HFF-Myc (cell line): ENCODE results near the gene FAM234A.

Source experiments
- DNase-seq: peaks from one replicate; pipeline ENCODE4 v3.0.0-alpha.2; 2011; ENCODE audit warnings: low read depth; ENCODE audit errors: extremely low read depth
- H3K4me3 ChIP-seq: replicated peaks from 2 replicates; pipeline ENCODE4 v1.5.1; 2011; ENCODE audit warnings: low read depth, mild to moderate bottlenecking, control low read depth, low read length
- CTCF ChIP-seq: IDR thresholded peaks from 2 replicates; pipeline ENCODE4 v1.5.1; 2012; ENCODE audit warnings: mild to moderate bottlenecking, low read depth, low read length, control low read depth; ENCODE audit errors: missing control alignments

The FAM234A gene

GRCh38 chr16:276426-277077 is 41.9 kb downstream of the FAM234A start:
- no peak for DNase-seq
- no peak overlapping the region for H3K4me3 ChIP-seq
- TF ChIP-seq CTCF, result no peak

- no peak for TF ChIP-seq CTCF
- DNase-seq, result peak; percentile 2
Observed at GRCh38 chr16:278863-279366, 44.3 kb downstream of the FAM234A start.

GRCh38 chr16:279531-279930 is 44.9 kb downstream of the FAM234A start:
- H3K4me3 ChIP-seq, result no peak overlapping the region
- no peak for TF ChIP-seq CTCF
- DNase-seq, result no peak

More at GRCh38 chr16:278863-279366, 44.3 kb downstream of the FAM234A start:
- H3K4me3 ChIP-seq, result no peak overlapping the region

DNA sequence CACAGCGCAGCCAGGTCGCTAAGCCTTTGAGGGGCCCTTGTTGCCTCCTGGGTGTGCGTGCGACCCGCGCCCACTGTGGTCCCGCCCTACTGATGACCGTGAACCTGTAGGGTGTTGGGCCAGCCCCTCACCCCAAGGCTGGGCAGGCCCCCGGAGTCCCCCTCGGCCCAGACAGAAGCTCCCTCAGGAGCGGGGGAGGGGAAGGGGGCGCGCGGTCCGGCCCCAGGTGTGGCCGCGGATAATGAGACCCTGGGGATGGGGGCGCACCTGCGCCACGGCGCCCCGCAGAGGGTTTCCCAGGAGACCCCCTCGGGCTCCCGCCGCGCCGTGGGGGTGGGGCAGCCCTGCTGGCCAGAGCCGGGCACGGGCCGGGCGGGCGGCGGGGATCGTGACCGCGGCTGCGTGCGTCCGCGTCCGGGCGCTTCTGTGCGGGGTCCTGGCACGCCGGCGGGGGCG is 45.4 kb downstream of the FAM234A start:
- TF ChIP-seq CTCF, result no peak
- no peak overlapping the region for H3K4me3 ChIP-seq
- DNase-seq, result no peak

- no peak for TF ChIP-seq CTCF
- H3K4me3 ChIP-seq, result 0 out of 2 replicates have a peak within 1 kb of the TSS, but pooled peaks have one; percentile 4
- no peak for DNase-seq
Observed at GRCh38 chr16:280552-280951, 45.9 kb downstream of the FAM234A start, which contains the start of gene ARHGDIG. TSS of gene ARHGDIG (plus strand) at chr16:280591. CDS start at chr16:280681, 90 bp downstream.

DNA sequence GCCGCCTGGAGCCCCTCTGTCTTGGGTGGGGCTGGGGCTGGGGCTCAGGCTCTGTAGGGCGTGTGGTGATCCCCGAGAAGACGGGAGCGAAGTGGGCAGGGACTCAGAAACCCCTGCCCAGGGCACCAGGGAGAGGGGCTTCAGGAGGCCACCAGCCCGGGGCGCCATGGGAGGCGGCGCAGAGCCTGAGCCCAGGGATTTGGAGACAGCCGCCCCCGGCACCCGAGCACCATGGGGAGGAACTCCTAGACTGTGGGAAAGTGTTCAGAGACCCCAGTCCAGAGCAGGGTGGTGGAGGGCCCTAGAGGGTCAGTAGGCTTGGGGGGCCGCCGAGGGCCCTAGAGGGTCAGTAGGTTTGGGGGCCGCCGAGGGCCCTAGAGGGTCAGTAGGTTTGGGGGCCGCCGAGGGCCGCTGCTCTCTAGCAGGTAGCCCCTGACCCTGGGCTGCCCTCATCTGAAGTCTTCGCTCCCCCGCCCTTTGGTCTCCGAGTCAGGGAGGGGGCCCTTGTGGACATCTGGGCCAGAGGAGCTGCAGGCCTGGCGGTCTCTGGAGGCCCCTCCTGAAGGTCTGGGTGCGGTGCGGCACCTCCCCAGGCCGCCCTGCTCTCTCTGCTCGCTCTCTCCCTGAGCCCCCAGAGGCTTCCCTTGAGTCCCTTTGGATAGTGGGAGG is 46.5 kb downstream of the FAM234A start:
- H3K4me3 ChIP-seq, result 0 out of 2 replicates have a peak overlapping the region, but pooled peaks have one; percentile 4
- DNase-seq, result no peak
- no peak for TF ChIP-seq CTCF
